OCI-LY1 (cell line): Measurements from ENCODE around the gene RAB30.

Experiments used
- H2AFZ ChIP-seq: fragments of 200-600 bp; sonication (generic), shearing (Covaris generic); 2 replicates; pipeline ENCODE4 v1.6.0; 2014; ENCODE audit warnings: antibody characterized with exemption, mild to moderate bottlenecking, low read length
- H3F3A ChIP-seq: fragments of 200-600 bp; sonication (generic), shearing (Covaris generic); 2 replicates; pipeline ENCODE4 v1.6.0; 2014; ENCODE audit warnings: mild to moderate bottlenecking, antibody characterized with exemption, low read length, moderate library complexity; ENCODE audit not compliant: insufficient read depth
- H3K27ac ChIP-seq: fragments of 200-600 bp; sonication (generic); 2 replicates; pipeline ENCODE4 v1.5.1; 2014; ENCODE audit warnings: low read length, mixed run types, mild to moderate bottlenecking, low read depth; ENCODE audit not compliant: poor library complexity, severe bottlenecking
- H3K27me3 ChIP-seq: fragments of 200-600 bp; sonication (generic); 2 replicates; pipeline ENCODE4 v1.6.0; 2014; ENCODE audit warnings: antibody characterized with exemption, mild to moderate bottlenecking, low read length, moderate library complexity; ENCODE audit not compliant: insufficient read depth
- H3K36me3 ChIP-seq: fragments of 200-600 bp; sonication (generic); 2 replicates; pipeline ENCODE4 v1.6.1; 2014; ENCODE audit warnings: mild to moderate bottlenecking, antibody characterized with exemption, low read length, moderate library complexity, mixed read lengths; ENCODE audit not compliant: insufficient read depth
- H3K4me1 ChIP-seq: fragments of 200-600 bp; sonication (generic); 2 replicates; pipeline ENCODE4 v1.5.1; 2014; ENCODE audit warnings: mild to moderate bottlenecking, low read length, moderate library complexity; ENCODE audit not compliant: insufficient read depth, severe bottlenecking
- H3K4me2 ChIP-seq: fragments of 200-600 bp; sonication (generic), shearing (Covaris generic); 2 replicates; pipeline ENCODE4 v1.6.1; 2014; ENCODE audit warnings: low read length
- H3K4me3 ChIP-seq: fragments of 200-600 bp; sonication (generic); 2 replicates; pipeline ENCODE4 v1.5.1; 2014; ENCODE audit warnings: low read length, low read depth, mild to moderate bottlenecking, mixed read lengths; ENCODE audit not compliant: poor library complexity, severe bottlenecking
- H3K79me2 ChIP-seq: fragments of 200-600 bp; shearing (Covaris generic); 2 replicates; pipeline ENCODE4 v1.6.1; 2016; ENCODE audit warnings: mixed run types, low read length, mixed read lengths; ENCODE audit not compliant: insufficient read depth
- H3K9ac ChIP-seq: fragments of 200-600 bp; sonication (generic), shearing (Covaris generic); 2 replicates; pipeline ENCODE4 v1.6.1; 2014; ENCODE audit warnings: mild to moderate bottlenecking, low read length, mixed read lengths
- H3K9me2 ChIP-seq: fragments of 200-600 bp; sonication (generic), shearing (Covaris generic); 2 replicates; pipeline ENCODE4 v1.6.1; 2014; ENCODE audit warnings: low read depth, mild to moderate bottlenecking, low read length, mixed read lengths
- H3K9me3 ChIP-seq: fragments of 200-600 bp; shearing (Covaris generic); 2 replicates; pipeline ENCODE4 v1.6.1; 2014; ENCODE audit warnings: low read length, mixed read lengths
- H4K20me1 ChIP-seq: fragments of 200-600 bp; sonication (generic), shearing (Covaris generic); 2 replicates; pipeline ENCODE4 v1.6.0; 2016; ENCODE audit warnings: mild to moderate bottlenecking, low read length; ENCODE audit not compliant: insufficient read depth
- CTCF ChIP-seq: fragments of 200-600 bp; sonication (generic), shearing (Covaris generic); IDR thresholded peaks from 2 replicates; pipeline ENCODE4 v1.5.1; 2017; ENCODE audit warnings: mild to moderate bottlenecking, antibody characterized with exemption, low read length, moderate library complexity, mixed read lengths
- EZH2 ChIP-seq: fragments of 200-600 bp; sonication (generic), shearing (Covaris generic); IDR thresholded peaks from 2 replicates; pipeline ENCODE4 v1.8.0; 2017; ENCODE audit warnings: borderline replicate concordance, mixed run types, mild to moderate bottlenecking, antibody characterized with exemption, low read length, moderate library complexity, mixed read lengths

The RAB30 gene

DNA sequence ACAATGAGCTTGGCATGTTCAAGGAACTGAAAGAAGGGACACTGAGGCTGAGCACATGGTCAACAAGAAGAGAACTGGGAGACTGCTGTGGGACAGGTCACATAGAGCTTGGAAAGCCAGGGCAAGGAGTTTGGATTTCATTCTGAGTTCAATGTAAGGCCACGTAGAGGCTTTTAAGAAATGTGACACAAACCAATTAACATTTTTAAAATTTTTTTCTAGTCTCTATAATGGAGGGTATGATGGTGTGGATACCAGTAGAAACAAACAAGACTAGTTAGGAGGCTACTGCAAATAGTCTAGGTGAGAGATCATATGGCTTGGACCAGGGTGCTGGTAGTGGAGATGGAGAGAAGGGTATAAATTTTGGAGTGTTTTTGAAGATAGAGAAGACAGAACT, 56.7 kb downstream of the RAB30 start:
- H3K4me2 ChIP-seq = no peak overlapping the region
- H3K79me2 ChIP-seq = peaks cover 39% of the 10 kb centered on the region
- H4K20me1 ChIP-seq = no peaks in the 10 kb centered on the region
- TF ChIP-seq CTCF = no peak
- TF ChIP-seq EZH2 = no peak
- H3K4me1 ChIP-seq = peaks cover 36% of the 10 kb centered on the region
- no peaks in the 10 kb centered on the region for H3F3A ChIP-seq
- H3K9ac ChIP-seq = no peak overlapping the region
- H3K9me3 ChIP-seq = no peaks in the 10 kb centered on the region
- no peaks in the 10 kb centered on the region for H3K9me2 ChIP-seq
- H3K27me3 ChIP-seq = no peaks in the 10 kb centered on the region
- no peak overlapping the region for H3K27ac ChIP-seq
- H2AFZ ChIP-seq = no peak overlapping the region
- H3K36me3 ChIP-seq = peaks cover 2% of the 10 kb centered on the region
- H3K4me3 ChIP-seq = no peak overlapping the region

- TF ChIP-seq EZH2 = no peak
- TF ChIP-seq CTCF = no peak
- H3K27ac ChIP-seq = peak overlapping the region; percentile 62
- peaks cover 45% of the 10 kb centered on the region for H3K79me2 ChIP-seq
- no peaks in the 10 kb centered on the region for H4K20me1 ChIP-seq
- no peaks in the 10 kb centered on the region for H3F3A ChIP-seq
- peaks cover 51% of the 10 kb centered on the region for H3K4me1 ChIP-seq
- no peaks in the 10 kb centered on the region for H3K9me3 ChIP-seq
- H3K4me3 ChIP-seq = no peak overlapping the region
- no peak overlapping the region for H3K9ac ChIP-seq
- no peak overlapping the region for H2AFZ ChIP-seq
- H3K36me3 ChIP-seq = peaks cover 6% of the 10 kb centered on the region
- H3K4me2 ChIP-seq = no peak overlapping the region
- H3K27me3 ChIP-seq = no peaks in the 10 kb centered on the region
- no peaks in the 10 kb centered on the region for H3K9me2 ChIP-seq
These were observed 59.3 kb downstream of the RAB30 start for GRCh38 chr11:83012168-83013067.

- Histone ChIP-seq H3K79me2 (peaks cover 52% of the 10 kb centered on the region), H2AFZ (no peak overlapping the region), H3K27ac (peak overlapping the region; percentile 62), H4K20me1 (no peaks in the 10 kb centered on the region), H3F3A (no peaks in the 10 kb centered on the region), H3K9ac (no peak overlapping the region), H3K4me1 (peaks cover 56% of the 10 kb centered on the region), H3K27me3 (no peaks in the 10 kb centered on the region), H3K4me3 (no peak overlapping the region), H3K36me3 (peaks cover 6% of the 10 kb centered on the region), H3K9me2 (no peaks in the 10 kb centered on the region), H3K9me3 (no peaks in the 10 kb centered on the region), H3K4me2 (no peak overlapping the region; the same call in 1 of the 2 replicates)
- no peak for TF ChIP-seq EZH2
- TF ChIP-seq CTCF = no peak
These were observed 60.1 kb downstream of the RAB30 start for GRCh38 chr11:83011333-83012167.
